ENCODE data around the gene STARD13.

The STARD13 gene

DNA sequence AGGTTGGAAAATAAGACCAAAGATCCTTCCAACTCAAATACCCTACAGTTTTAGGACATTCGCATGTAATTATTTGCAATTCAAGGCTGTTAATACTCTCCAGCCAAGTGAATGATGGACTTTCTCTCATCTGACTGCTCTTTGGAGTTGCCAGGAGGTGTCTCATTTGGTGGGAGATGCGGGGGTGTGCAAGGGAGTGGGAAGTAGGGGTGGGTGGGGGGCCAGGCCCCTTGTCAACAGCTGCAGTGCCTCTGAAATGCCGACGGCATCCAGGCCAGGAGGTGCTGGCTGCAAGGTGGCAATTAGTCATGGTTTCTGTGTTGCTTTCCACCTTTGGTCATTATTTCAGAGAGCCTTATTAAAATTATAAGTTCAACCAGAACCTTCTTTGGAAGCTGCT, 147.8 kb downstream of the STARD13 start:
- no peak for DNase-seq

DNA sequence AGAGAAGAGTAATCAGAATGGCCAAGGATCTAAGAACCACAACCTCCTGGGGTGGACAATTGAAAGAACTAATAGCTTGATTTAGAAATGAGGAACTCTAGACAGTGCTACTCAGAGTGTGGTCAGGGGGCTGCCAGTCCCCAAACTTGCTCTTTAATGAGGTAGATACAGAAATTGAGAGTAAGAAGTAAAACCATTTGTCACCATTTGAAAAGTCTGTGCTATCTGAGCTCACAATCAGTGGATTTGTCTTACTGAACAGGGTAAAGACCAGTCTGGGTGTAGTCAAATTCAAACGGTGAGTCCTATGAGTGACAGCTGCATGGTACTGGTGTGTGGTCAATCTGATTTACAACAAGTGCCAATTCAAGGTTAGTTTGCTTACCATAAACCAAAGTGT, 150.5 kb downstream of the STARD13 start:
- no peak for DNase-seq

DNA sequence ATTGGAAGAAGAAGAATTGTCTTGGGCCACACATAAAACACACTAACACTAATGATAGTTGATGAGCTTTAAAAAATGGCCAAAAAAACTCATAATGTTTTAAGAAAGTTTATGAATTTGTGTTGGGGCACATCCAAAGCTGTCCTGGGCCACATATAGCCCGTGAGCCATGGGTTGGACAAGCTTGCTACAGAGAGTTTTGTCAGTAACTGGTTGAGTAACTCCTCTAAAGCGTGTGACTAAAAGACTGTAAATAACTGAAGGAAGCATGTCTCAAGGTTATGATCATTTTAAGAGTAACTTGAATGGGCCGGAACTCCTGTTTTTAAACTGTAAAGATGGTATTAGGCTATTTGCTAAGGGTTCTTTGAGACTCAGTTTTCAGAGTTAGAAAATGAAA, 151.3 kb downstream of the STARD13 start:
- DNase-seq = peak in 2 of 4 experiments; percentile 12 to 22

DNA sequence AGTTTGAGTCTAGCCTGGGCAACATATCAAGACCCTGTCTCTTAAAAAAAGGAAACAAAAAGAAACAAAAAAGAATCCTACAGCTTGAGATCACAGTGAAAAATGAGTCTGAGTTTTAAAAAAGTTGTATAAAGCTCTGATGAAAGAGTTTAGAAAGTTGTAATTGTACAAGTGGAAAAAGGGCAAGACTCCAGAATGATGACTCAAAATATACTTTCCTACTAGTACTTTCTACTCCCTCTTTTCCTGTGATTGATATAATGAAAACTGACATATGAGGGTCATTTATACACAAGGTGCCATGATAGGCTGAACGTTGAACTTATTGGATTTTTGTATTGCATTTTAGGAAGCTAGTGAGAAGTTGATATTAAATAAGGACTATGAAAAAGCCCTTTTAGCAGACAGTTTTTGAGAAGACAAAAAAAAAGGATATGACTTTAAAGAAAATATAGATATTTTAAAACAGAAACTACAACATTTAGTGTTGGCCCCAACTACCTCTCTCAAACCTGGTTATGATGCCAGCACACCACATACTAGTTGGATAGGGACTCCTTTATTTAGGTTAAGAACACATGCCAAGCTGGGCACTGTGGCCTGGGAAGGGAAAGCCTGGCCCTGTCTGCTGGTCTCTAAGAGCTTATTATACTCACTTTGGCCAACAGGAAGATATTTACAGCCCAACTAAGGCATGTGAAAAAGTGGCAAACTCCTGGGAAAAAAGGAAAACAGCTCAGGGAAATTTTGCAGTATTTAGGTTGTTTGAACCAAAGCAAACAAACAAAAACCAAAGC, 152.7 kb downstream of the STARD13 start:
- no peak for DNase-seq

DNA sequence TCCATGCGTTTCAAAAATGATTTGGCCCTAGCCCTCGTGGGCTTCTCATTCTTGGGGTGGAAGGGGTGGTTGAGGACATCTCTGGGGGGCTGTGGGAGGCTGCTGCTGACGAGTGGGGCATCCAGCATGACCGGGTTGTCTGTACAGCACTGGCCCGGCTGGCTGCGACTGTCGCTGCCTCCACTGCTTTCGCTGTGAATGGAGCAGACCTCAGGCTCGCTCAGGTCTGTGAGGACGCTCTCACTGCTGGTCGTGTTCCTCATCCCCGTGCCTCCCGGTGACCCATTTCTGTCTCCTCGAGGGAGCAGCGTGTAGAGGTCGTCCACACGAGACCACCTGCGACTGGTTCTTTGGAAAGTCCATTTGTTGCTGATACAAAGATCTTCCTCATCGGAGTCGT, 155.7 kb downstream of the STARD13 start:
- DNase-seq = no peak

DNA sequence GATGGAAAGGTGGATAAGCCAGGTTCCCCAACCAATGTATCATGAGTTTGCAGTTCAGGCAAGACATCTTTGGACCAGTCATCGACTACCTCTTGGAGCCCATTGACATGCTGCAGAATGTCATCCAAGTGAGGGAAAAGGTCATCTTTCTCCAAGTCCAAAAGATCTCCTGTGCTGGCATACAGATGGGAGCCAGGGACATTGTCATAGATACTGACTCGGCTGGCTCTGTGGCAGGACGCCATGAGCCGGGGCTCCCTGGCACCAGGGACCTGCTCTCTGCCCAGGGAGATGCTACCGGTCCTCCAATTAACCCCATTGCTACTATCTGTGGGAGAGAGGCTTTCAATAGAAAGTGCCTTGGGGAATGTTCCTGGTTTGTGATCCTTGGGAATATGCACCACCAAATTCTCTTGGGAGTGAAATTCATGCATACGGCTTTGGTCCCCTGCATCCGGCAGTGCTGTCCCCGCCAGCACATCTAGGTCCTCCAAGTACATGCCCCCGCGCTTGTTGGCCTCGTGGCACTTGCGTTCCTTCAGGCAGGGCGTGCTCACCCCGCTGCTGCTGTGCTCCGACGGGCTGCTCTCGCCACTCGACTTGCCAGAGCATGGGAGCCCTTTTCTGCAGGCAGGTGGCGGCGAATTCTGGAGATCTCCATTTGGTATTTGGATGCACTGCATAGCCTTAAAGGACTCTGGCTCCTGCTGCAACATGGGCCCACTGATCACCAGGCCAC, 156.3 kb downstream of the STARD13 start:
- DNase-seq = no peak

DNA sequence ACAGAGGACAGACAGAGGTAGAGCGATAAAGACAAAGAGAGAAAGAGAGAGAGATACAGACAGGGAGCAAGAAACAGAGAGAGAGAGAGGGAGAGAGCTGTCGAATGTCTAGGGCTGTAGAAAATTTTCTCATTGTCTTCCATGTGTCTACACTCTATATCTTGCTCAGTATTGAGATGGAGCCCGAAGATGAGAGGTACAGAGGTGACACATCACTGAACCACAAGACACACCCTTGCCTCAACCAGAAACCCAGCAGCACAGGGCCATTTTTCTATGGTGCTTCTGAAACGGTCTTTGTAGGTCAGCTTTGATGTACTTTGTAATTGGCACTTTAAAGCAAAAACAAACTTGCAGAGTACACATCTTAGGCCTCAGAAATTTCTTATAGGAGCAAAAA, 157.4 kb downstream of the STARD13 start:
- DNase-seq = no peak

DNA sequence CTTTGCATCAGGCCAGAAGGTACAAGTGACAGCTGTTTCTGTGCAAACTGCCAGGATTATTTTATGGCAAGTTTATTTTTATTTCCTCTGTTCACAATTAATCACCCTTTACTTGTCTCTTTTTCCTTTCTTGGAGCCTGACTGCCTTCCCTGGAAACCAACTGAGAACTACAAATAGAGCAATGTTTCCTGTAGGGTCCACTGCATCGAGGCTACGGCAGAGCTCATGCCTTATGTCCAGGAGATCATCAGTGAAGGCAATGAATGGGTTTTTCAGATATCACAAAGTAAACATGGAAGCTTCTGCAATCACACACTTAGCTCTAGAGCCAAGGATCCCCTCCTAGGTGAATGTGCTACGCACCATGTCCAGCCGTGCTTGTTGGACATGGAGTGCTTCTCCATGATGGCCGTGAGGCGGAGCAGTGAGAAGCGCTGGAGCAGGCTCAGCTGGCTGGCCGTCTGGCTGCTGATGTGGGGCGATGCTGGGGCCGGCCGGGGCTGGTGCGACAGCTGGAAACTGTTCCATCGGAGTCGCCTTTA, 158.5 kb downstream of the STARD13 start:
- no peak for DNase-seq

DNA sequence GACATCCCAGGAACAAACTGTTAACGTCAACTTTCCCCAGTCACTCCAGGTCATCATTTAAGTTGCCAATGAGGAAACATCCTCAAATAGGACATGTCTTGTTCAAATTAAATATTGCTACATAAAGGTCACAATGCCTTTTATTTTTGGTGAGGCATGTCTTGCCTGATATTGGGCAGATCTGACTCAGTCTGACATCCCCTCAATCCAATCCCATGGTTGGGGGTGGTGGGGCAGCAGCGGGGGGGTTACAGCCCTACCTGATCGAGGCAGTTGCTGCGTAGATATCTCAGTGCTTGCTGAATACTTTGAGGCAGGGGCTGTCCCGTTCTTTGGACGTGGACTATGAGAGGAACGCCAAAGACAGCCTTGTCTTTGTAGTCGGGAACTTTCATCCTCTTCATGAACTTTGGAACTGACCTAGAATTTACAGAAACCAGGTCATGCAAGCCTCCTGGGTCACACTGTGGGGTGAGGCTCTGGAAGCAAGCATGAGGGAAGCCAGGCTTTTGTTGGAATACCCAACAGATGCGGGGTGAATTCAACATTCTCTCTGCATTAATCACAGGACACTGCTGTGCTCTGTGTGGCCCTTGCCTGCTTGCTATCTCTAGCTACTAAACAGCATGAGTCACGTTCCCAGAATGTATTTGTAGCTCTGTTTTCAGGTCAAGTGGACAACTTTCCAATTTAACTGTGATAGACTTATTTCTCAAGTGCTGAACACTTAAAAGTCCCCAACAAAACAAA, 159.6 kb downstream of the STARD13 start:
- peak in 1 of 4 experiments; percentile 13 for DNase-seq

DNA sequence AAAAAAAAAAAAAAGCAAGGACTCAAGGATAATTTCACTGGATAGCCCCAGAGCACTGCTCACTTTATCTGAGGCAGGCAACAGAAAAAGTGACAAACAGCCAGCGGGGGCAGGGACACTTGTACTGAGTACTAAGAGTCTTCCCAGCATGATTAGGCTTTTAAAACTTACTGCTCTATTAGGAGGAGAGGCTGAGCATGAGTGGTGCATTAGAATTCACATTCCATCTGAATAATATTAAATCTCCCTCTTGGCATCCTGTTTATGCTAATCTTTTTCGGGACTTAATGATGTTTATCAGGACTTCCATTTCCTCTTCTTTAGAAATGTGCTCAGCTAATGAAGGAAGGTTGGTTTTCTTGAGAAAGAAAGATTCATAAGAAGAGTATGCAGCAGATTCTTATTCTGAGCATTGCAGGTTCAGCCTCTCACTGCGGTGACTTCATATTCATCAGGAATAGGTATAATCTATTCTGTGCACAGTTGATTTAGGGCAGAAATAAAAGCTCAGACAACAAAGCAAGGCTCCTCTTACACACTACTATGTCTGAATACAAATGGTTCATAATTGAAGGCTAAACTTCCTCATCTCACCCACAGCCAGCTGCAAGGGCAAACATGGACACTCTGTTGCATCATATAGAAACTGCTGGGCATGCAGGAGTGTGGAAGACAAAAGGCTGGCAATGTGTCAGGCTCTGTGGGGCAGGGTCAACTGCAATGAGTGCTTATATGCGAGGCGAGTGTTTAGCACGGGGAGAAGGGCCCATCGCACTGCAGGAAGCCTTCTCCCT, 162.3 kb downstream of the STARD13 start:
- DNase-seq = peak; percentile 81 to 91 (median 88)

DNA sequence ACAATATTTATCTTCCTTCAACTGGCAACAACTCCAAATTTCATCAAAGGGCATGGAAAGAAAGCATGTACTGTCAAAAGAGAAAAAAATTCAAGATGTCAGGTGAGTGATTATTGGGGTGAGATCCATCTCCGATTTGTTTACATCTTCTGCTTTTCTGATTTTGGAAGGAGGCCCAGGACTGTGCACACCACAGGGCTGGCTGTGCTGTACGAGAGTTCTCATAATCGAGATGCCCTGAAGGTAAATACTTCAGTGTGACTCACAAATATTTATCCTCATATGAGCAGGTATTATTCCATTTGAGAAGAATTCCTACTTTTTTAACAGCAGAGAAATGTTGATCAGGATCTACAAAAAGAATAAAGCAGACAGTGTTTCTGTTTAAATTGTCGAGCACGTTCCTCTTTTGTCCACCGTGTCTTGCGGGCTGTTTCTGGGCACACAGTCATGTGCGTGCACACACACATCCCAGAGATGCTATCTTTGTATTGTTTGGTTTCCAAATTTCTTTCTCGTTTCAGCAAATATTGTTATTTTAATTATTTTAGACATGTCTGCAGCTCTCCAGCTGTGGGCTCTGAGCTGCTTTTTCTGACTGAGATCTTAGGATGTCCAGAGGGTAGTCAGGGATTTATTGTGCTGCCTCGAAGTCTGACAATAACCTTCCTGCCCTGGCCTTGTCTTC, 165.6 kb downstream of the STARD13 start:
- DNase-seq = peak in 2 of 4 experiments; percentile 21 to 30

DNA sequence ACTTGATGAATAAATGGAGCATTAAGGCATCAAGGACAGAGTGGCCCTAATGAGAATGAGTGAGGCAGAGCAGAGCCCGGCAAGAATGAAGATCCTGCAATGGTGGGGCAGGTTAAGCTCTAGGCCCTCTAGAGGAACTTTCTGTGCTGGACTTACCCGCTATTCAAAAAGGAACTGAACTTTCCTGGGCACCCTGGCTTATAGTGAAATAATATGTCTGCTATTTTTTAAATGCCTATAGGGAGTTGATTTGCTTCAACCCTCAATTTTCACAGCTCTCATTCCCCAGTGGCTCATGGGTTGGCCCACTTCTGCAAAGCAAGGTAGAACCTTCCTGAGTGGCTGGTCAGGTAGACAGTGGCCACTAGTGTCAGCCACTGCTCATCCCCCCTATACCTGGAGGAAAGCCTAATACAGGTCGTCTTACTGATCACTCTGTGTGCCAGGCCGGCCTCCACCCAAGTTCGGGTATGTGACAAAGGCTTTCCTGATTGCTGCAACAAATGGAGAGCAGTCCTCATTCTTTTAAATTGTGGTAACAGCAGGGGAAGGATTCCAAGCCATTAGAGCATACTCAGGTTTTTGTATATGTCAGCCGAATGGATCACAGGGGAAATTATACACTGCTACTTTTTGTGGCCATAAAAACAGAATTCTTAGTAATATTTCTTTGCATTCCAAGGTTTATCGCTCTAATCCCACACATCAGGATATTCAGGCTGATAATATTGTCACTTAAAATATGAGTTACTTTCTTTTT, 166.4 kb downstream of the STARD13 start:
- DNase-seq = no peak

DNA sequence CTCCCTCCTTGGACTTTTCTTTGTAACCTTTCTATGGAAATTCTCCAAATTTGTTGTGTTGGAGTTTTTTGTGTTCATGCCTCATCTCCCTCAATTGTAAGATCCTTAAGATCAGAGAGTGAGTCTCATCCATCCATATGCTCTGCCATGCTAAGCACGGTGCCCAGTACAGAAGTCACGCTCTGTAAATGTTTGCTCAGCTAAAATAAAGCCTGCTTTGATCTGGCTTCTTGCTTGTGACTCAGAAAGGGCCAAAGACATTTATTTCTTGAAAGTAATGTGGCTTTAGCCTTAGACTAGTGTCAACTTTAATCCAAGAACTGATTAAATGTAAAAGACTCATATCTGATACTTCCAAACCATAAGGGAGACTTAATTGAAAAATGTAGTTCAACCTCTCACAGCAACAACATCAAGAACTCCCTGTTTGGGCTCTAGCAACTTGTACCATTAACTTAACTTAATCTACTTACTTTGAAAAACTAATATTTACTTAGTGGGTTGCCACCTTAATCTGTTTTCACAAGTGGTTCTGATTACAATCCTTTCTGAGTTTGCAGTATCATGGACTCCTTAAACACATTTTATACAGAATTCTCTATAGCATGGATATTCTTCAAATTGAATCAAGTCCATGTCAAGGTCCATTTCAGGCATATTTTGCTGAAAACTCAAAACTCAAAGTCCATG, 169.1 kb downstream of the STARD13 start:
- no peak for DNase-seq

DNA sequence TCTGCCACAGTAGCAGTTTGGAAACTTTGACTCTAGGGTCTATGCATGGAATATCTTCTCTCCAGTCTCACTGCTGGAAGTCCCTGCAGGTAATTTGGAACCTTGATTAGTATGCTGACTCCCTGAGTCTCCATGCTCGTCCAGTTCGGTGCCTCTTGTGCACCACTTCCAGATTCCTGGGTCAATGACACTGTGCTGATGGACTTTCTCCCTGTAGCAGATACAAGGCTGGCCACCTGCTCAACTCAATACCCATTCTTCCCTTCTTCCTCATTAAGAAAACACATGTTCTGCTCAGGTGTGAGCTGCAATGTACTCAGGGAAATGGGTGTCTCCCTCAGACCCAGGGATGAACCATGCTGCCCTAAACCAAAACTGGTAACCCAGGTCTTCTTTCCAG, 170.3 kb downstream of the STARD13 start:
- no peak for DNase-seq

DNA sequence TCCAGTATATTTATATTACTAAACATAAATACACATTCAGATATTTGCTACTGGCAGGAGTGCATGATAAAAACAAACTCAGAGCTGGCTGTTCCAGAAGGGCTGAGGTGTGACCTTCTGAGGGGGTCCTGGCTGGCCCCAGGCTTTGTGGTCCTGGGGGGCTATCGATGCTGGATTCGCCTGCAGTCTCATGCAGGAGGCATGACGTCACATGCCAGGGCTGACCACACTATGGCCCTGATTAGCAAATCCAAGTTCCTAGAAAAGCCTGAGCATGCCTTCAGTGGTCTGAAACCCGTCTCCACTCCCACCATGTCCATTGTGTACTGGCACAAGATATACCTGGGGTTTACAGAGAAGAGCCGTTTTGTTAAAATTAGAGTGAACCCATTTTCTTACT, 171.4 kb downstream of the STARD13 start:
- DNase-seq = no peak

DNA sequence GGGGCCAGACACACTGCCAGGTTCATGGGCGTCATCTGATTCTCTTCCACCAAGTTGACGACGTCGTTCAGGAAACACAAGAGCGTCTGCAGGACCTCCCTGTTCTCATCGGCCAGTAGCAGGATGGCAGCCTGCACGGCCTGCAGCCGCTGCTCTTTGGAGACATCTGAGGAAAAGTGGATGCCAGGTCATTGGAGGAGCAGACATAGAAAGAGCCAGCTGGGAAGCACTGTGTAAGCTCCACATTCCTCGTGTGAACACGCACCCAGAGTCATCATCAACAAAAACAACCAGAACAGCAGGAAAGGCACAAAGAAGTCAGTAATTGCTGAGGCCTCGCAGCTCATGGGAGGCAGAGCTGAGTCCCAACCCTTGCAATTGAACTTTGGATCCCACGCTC, 172.8 kb downstream of the STARD13 start:
- DNase-seq = no peak

DNA sequence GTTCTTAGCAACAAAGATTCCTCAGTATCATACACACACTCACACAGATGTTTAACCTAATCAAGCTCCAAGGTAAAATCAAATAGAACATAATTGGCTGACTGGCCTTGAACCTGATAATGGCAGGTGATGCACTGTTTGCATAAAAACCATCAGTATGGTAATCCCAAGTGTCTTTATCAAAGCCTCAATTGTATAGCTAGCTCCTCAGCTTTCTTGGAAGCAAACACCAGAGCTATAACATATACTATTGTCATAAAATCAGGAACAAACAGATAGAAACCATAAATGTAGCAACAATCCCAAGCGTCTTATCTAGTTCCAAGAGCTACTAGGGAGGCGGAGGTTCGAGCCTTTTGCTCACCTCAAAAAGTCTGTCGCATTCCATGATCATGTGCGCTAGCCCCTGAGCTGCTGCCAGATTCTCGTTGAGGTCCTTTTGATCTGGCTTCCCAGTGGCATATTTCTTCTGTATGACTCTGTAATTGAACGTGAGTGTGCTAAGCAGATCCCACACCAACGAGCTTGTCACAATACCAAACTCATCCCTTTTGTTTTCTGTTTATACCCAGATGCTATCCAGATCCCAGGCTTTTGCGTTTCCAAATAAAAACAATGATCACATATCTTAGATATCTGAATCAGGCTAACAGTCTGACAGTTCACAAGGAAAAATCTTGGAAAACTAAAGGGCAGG, 174.0 kb downstream of the STARD13 start:
- no peak for DNase-seq

DNA sequence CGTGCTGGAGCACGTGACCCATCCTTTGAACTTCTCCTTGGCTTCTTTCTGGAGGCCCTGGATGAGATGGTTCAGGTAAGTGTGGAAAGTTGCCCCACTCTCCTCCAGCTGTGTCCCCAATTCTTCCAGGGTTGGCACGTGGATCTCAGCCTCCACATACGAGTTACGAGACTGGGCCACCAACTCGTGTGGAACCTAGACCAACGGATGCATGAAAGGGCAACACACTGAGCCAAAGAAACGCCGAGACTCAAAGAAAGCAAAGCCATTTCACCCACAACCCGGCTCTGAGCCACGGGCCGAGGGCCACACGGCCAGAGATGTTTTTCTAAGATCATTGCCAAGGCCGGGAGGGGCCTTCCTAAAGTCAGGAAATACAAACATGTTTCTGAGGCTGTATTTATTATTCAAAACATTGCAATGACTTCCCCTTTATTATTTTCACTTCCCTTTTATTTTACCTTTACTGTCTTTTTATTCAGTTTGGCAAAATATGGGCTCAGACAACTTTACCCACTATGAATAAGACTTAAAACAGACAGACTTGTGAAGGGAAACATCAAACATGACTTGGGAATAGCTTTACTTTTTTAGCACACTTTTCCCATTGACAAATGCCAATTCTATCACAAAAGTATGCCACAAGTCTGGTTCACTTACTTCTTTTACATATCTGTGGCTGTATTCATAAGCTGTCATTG, 174.7 kb downstream of the STARD13 start:
- DNase-seq = peak; percentile 45 to 72 (median 68)

DNA sequence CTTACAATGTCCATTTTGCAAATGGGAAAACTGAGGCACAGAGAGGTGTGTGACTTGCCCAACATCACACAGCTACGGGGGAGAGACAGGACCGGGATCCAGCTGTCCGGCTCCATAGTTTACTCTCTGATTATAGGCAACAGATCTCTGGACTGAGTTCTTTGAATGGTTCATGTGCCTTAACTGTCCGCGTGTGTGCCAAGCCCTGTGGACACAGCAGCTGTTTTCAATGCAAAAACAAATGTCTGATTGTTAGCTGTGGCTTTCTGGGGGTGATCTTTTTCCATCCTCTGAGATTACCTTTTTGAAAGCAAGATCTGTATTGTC, 175.2 kb downstream of the STARD13 start:
- DNase-seq = no peak

Data from suppressor macrophage (primary cell).